ENCODE results near the gene CYB5RL.

CYB5RL gene

GRCh38 chr1:54199765-54200518, at the start of gene CYB5RL, which contains the start of gene MRPL37:
Gene CYB5RL, minus strand, starts transcription at chr1:54200030. Its CDS starts 4,414 bp downstream, at chr1:54195616.
Gene MRPL37, plus strand, starts transcription at chr1:54200167. Its CDS starts 77 bp downstream, at chr1:54200244.
- peaks cover 39% of the 10 kb centered on the region for H3K4me1 ChIP-seq (ENCODE audit: insufficient read depth, low read length)
- H3K27ac ChIP-seq (ENCODE audit: low read length): peak within 1 kb of the TSS; percentile 78
- H3K4me2 ChIP-seq (ENCODE audit: insufficient read depth, low read length): peak within 1 kb of the TSS; percentile 96
- peaks cover 52% of the 10 kb centered on the region for H3K79me2 ChIP-seq (ENCODE audit: insufficient read depth, low read length)
- peaks cover 6% of the 10 kb centered on the region; the same call in 1 of the 2 replicates for H4K20me1 ChIP-seq (ENCODE audit: insufficient read depth, low read length)
- peak within 1 kb of the TSS; percentile 94 for H2AFZ ChIP-seq (ENCODE audit: low read depth, low read length)
- TF ChIP-seq CTCF (IDR thresholded peaks at IDR 0.05; ENCODE audit: borderline replicate concordance, extremely low read depth, low read length, poor library complexity, severe bottlenecking) (no peak), EZH2 (IDR thresholded peaks at IDR 0.05; ENCODE audit: borderline replicate concordance, low read depth, low read length, severe bottlenecking) (no peak)
- ATAC-seq (ENCODE audit: insufficient read depth, low read depth) (peak; percentile 97), DNase-seq (peak; percentile 95)
- peak within 1 kb of the TSS; percentile 67 to 90 for H3K4me3 ChIP-seq (ENCODE audit: low read depth in 1 of 2, low read length in 2 of 2)
- H3K9me3 ChIP-seq (ENCODE audit: insufficient read depth, low read length, severe bottlenecking): no peaks in the 10 kb centered on the region
- H3K36me3 ChIP-seq (ENCODE audit: insufficient read depth, low read length): peaks cover 48% of the 10 kb centered on the region
- H3K27me3 ChIP-seq (ENCODE audit: insufficient read depth, low read length, poor library complexity): no peaks in the 10 kb centered on the region
- H3K9ac ChIP-seq (ENCODE audit: low read depth, low read length): peak within 1 kb of the TSS; percentile 80

- H3K4me1 ChIP-seq (ENCODE audit: insufficient read depth, low read length): no peaks in the 10 kb centered on the region
- H2AFZ ChIP-seq (ENCODE audit: low read depth, low read length): no peak overlapping the region
- H3K9ac ChIP-seq (ENCODE audit: low read depth, low read length): no peak overlapping the region
- no peak overlapping the region for H3K27ac ChIP-seq (ENCODE audit: low read length)
- H4K20me1 ChIP-seq (ENCODE audit: insufficient read depth, low read length): peaks cover 30% of the 10 kb centered on the region
- H3K36me3 ChIP-seq (ENCODE audit: insufficient read depth, low read length): peaks cover 87% of the 10 kb centered on the region
- TF ChIP-seq EZH2 (IDR thresholded peaks at IDR 0.05; ENCODE audit: borderline replicate concordance, low read depth, low read length, severe bottlenecking): no peak
- TF ChIP-seq CTCF (IDR thresholded peaks at IDR 0.05; ENCODE audit: borderline replicate concordance, extremely low read depth, low read length, poor library complexity, severe bottlenecking): no peak
- no peaks in the 10 kb centered on the region for H3K27me3 ChIP-seq (ENCODE audit: insufficient read depth, low read length, poor library complexity)
- ATAC-seq (ENCODE audit: insufficient read depth, low read depth): no peak
- no peak for DNase-seq
- no peak overlapping the region for H3K4me3 ChIP-seq (ENCODE audit: low read depth in 1 of 2, low read length in 2 of 2)
- H3K4me2 ChIP-seq (ENCODE audit: insufficient read depth, low read length): no peak overlapping the region
- H3K79me2 ChIP-seq (ENCODE audit: insufficient read depth, low read length): peaks cover 3% of the 10 kb centered on the region; the same call in 1 of the 2 replicates
- no peaks in the 10 kb centered on the region for H3K9me3 ChIP-seq (ENCODE audit: insufficient read depth, low read length, severe bottlenecking)
Measured at GRCh38 chr1:54248966-54249365, 49.1 kb upstream of the CYB5RL start.

GRCh38 chr1:54247863-54248515, 48.2 kb upstream of the CYB5RL start:
- no peak overlapping the region for H3K4me3 ChIP-seq (ENCODE audit: low read depth in 1 of 2, low read length in 2 of 2)
- peaks cover 90% of the 10 kb centered on the region for H3K36me3 ChIP-seq (ENCODE audit: insufficient read depth, low read length)
- H3K79me2 ChIP-seq (ENCODE audit: insufficient read depth, low read length): peaks cover 3% of the 10 kb centered on the region; the same call in 1 of the 2 replicates
- H3K4me1 ChIP-seq (ENCODE audit: insufficient read depth, low read length): no peaks in the 10 kb centered on the region
- no peak for TF ChIP-seq CTCF (IDR thresholded peaks at IDR 0.05; ENCODE audit: borderline replicate concordance, extremely low read depth, low read length, poor library complexity, severe bottlenecking)
- no peak for TF ChIP-seq EZH2 (IDR thresholded peaks at IDR 0.05; ENCODE audit: borderline replicate concordance, low read depth, low read length, severe bottlenecking)
- no peaks in the 10 kb centered on the region for H3K27me3 ChIP-seq (ENCODE audit: insufficient read depth, low read length, poor library complexity)
- H2AFZ ChIP-seq (ENCODE audit: low read depth, low read length): no peak overlapping the region
- H3K9me3 ChIP-seq (ENCODE audit: insufficient read depth, low read length, severe bottlenecking): no peaks in the 10 kb centered on the region
- no peak overlapping the region for H3K4me2 ChIP-seq (ENCODE audit: insufficient read depth, low read length)
- H3K27ac ChIP-seq (ENCODE audit: low read length): no peak overlapping the region
- DNase-seq (no peak), ATAC-seq (ENCODE audit: insufficient read depth, low read depth) (no peak)
- no peak overlapping the region for H3K9ac ChIP-seq (ENCODE audit: low read depth, low read length)
- peaks cover 23% of the 10 kb centered on the region for H4K20me1 ChIP-seq (ENCODE audit: insufficient read depth, low read length)
